HCT116 (cell line): Measurements from ENCODE around the gene HDAC10. TPM values are rescaled to one million over a fixed set of nuclear protein-coding genes. Genes with fewer than 3 reads are reported as not detected.

Experiments
- ATAC-seq: fragments of 200-7000 bp; cut with Tn5 transposase; 2 replicates; pipeline ENCODE4 v1.9.1; 2020; ENCODE audit warnings: mild to moderate bottlenecking, moderate library complexity
- BruUV-seq: library from RNA; stranded (reverse); fragments of 400-500 nt; replicated peaks from 2 replicates; lab custom pipeline; 2021; lab: Mats Ljungman, UMichigan
- CTCF ChIA-PET: fragments of 300-600 bp; sonication (Branson Sonifier 250); formaldehyde crosslinking; loops from one replicate; lab custom pipeline; 2021; ENCODE audit warnings: antibody characterized with exemption; lab: Charles Lee
- POLR2A ChIA-PET: fragments of 300-600, 350-600 bp; sonication (Branson Sonifier 250); formaldehyde crosslinking; loops from one replicate; lab custom pipeline; 2021; ENCODE audit warnings: antibody characterized with exemption; lab: Charles Lee
- RAD21 ChIA-PET, 2 experiments: fragments of 300-600 bp; sonication (Branson Sonifier 250); formaldehyde crosslinking; loops; one replicate each; lab custom pipeline; 2023; ENCODE audit warnings: low total read pairs in 2 of 2; ENCODE audit not compliant: uncharacterized antibody in 2 of 2, unreplicated experiment in 2 of 2, low non-redundant PET in 1 of 2; lab: Charles Lee
- DNase-seq: peaks from one replicate; pipeline ENCODE4 v3.0.0-alpha.2; 2010; ENCODE audit warnings: low read depth, low spot score
- H2AFZ ChIP-seq: fragments of 200-600 bp; shearing (Covaris generic), sonication (generic); 2 replicates; pipeline ENCODE4 v1.6.1; 2017; ENCODE audit warnings: low read depth, mixed run types, mixed read lengths, antibody characterized with exemption, low read length; ENCODE audit not compliant: poor library complexity, severe bottlenecking
- H3K27ac ChIP-seq: 2 replicates; pipeline ENCODE4 v1.5.1; 2012; ENCODE audit warnings: low read depth, low read length
- H3K27me3 ChIP-seq: fragments of 200-600 bp; sonication (generic); 2 replicates; pipeline ENCODE4 v1.6.1; 2016; ENCODE audit warnings: mixed run types, low read length, mixed read lengths; ENCODE audit not compliant: insufficient read depth
- H3K36me3 ChIP-seq, 2 experiments: fragments of 200-500 bp in 1 of 2; fragments of 200-600 bp in 1 of 2; sonication (Bioruptor generic) in 1 of 2; sonication (generic) in 1 of 2; 2 replicates each; pipeline versions ENCODE4 v1.5.1 to v1.6.1; 2014 to 2016; ENCODE audit warnings: low read length in 2 of 2, inconsistent platforms in 1 of 2, mixed read lengths in 1 of 2, mixed run types in 1 of 2; ENCODE audit not compliant: insufficient read depth in 2 of 2, control insufficient read depth in 1 of 2
- H3K4me1 ChIP-seq, 2 experiments: fragments of 200-600 bp in 1 of 2; sonication (generic) in 1 of 2; 2 replicates each; pipeline versions ENCODE4 v1.5.1 to v1.6.1; 2012 to 2017; ENCODE audit warnings: low read length in 2 of 2, inconsistent platforms in 1 of 2, mild to moderate bottlenecking in 1 of 2, mixed read lengths in 1 of 2, mixed run types in 1 of 2, moderate library complexity in 1 of 2; ENCODE audit not compliant: insufficient read depth in 2 of 2, control insufficient read depth in 1 of 2
- H3K4me2 ChIP-seq: fragments of 200-600 bp; sonication (generic); 2 replicates; pipeline ENCODE4 v1.6.1; 2017; ENCODE audit warnings: mixed run types, low read length, mixed read lengths
- H3K4me3 ChIP-seq, 2 experiments: fragments of 200-600 bp in 1 of 2; sonication (generic) in 1 of 2; replicated peaks in 1 of 2; 2 replicates each; pipeline ENCODE4 v1.5.1; 2011 to 2016; ENCODE audit warnings: low read length in 2 of 2, control low read depth in 1 of 2, low read depth in 1 of 2, mild to moderate bottlenecking in 1 of 2, mixed read lengths in 1 of 2, mixed run types in 1 of 2
- H3K79me2 ChIP-seq: fragments of 200-600 bp; sonication (generic); 2 replicates; pipeline ENCODE4 v1.6.1; 2017; ENCODE audit warnings: mild to moderate bottlenecking, mixed run types, low read length, moderate library complexity, mixed read lengths; ENCODE audit not compliant: insufficient read depth
- H3K9ac ChIP-seq: fragments of 200-600 bp; sonication (generic); 2 replicates; pipeline ENCODE4 v1.6.1; 2016; ENCODE audit warnings: low read length, mixed read lengths
- H3K9me2 ChIP-seq: fragments of 200-600 bp; sonication (generic), shearing (Covaris generic); 2 replicates; pipeline ENCODE4 v1.6.1; 2017; ENCODE audit warnings: mixed run types, mild to moderate bottlenecking, moderate library complexity; ENCODE audit not compliant: insufficient read depth
- H3K9me3 ChIP-seq, 2 experiments: fragments of 200-500 bp in 1 of 2; fragments of 200-600 bp in 1 of 2; sonication (Bioruptor generic) in 1 of 2; sonication (generic) in 1 of 2; 2 replicates each; pipeline ENCODE4 v1.6.1; 2014 to 2017; ENCODE audit warnings: low read length in 2 of 2, mixed read lengths in 2 of 2, inconsistent platforms in 1 of 2, low read depth in 1 of 2, mild to moderate bottlenecking in 1 of 2, mixed run types in 1 of 2, moderate library complexity in 1 of 2; ENCODE audit not compliant: control insufficient read depth in 1 of 2, insufficient read depth in 1 of 2
- H4K20me1 ChIP-seq: fragments of 200-600 bp; sonication (generic), shearing (Covaris generic); 2 replicates; pipeline ENCODE4 v1.6.1; 2017; ENCODE audit warnings: mixed run types, mild to moderate bottlenecking, moderate library complexity; ENCODE audit not compliant: insufficient read depth
- CTCF ChIP-seq, 3 experiments: fragments of 200-600 bp in 1 of 3; sonication (generic) in 1 of 3; IDR thresholded peaks in 2 of 3; conservative IDR thresholded peaks in 1 of 3; 2 replicates each; pipeline ENCODE4 v1.5.1; 2012 to 2017; ENCODE audit warnings: low read depth in 2 of 3, low read length in 2 of 3, antibody characterized with exemption in 1 of 3, borderline replicate concordance in 1 of 3, control low read depth in 1 of 3, mild to moderate bottlenecking in 1 of 3, mixed read lengths in 1 of 3, mixed run types in 1 of 3, moderate library complexity in 1 of 3; ENCODE audit not compliant: insufficient read depth in 1 of 3
- POLR2A ChIP-seq: IDR thresholded peaks from 2 replicates; pipeline ENCODE4 v1.7.0; 2011; ENCODE audit warnings: borderline replicate concordance; ENCODE audit not compliant: insufficient read depth, insufficient read length; ENCODE audit errors: extremely low read depth
- RAD21 ChIP-seq: IDR thresholded peaks from 2 replicates; pipeline ENCODE4 v1.6.1; 2012; ENCODE audit warnings: low read depth, mild to moderate bottlenecking
- intact Hi-C: fragments of 100-400 bp; cut with micrococcal nuclease; formaldehyde crosslinking; loops from 2 replicates; pipeline ENCODE4 v1.10.0; 2022
- total RNA-seq: library from RNA; stranded (reverse); gene quantifications from one replicate; pipeline ENCODE4 v1.2.1, GENCODE V29; 2021; ENCODE audit not compliant: unreplicated experiment

The HDAC10 gene
- total RNA-seq, 1 experiment from 2014 or later = 67.5 TPM

- no peaks in the 10 kb centered on the region for H3K9me3 ChIP-seq
- TF ChIP-seq POLR2A (no peak), RAD21 (peak; percentile 94), CTCF (IDR thresholded peaks at IDR 0.05 in 2 of 3, conservative IDR thresholded peaks at IDR 0.05 in 1 of 3; ENCODE audit: borderline replicate concordance in 1 of 3, insufficient read depth in 1 of 3, low read depth in 2 of 3, low read length in 2 of 3) (peak; percentile 75 to 92 (median 75))
- intact Hi-C loops = loop anchor here (1.0 to 5.0 kb wide), 3 partner anchors 90 to 245 kb away; no protein-coding TSS in a partner anchor
- ChIA-PET RAD21 (interaction anchor here (0.6 to 1.3 kb wide), 4 partner anchors 72 to 114 kb away, joined by 3 to 5 read pairs (median 4); no protein-coding TSS in a partner anchor), POLR2A (interaction anchor here (0.6 to 1.7 kb wide), 4 partner anchors 9 to 76 kb away, joined by 3 to 5 read pairs (median 4); partner anchors contain the start of gene MAPK12), CTCF (interaction anchor here (0.6 to 3.0 kb wide), 9 partner anchors 9 to 369 kb away, joined by 3 to 17 read pairs (median 6); partner anchors contain the start of gene MAPK12)
- no peaks in the 10 kb centered on the region for H4K20me1 ChIP-seq
- peak overlapping the region; percentile 98 for H3K4me2 ChIP-seq
- peak overlapping the region; percentile 96 for H3K9ac ChIP-seq
- H2AFZ ChIP-seq = no peak overlapping the region
- no peak overlapping the region for H3K4me3 ChIP-seq
- H3K79me2 ChIP-seq = peaks cover 25% of the 10 kb centered on the region
- peak overlapping the region; percentile 99 for H3K27ac ChIP-seq
- peaks cover 0 to 11% of the 10 kb centered on the region in 2 experiments; a peak in 2 of 4 replicates for H3K36me3 ChIP-seq
- ATAC-seq = peak; percentile 70
- DNase-seq = no peak
- H3K9me2 ChIP-seq = no peaks in the 10 kb centered on the region
- H3K27me3 ChIP-seq = no peaks in the 10 kb centered on the region
- peaks cover 12 to 45% of the 10 kb centered on the region in 2 experiments; a peak in 3 of 4 replicates for H3K4me1 ChIP-seq
- no TSS peak for BruUV-seq
Observed at GRCh38 chr22:50252082-50253045, 1.3 kb upstream of the HDAC10 start.
